HFF-Myc (cell line): ENCODE data around the gene TXNDC9.
"Not testable (repeated sequence)": the region's sequence is repeated elsewhere in the genome, so short reads cannot be mapped to it uniquely, and the experiment has no call there.

ENCODE experiments used
- DNase-seq: peaks from one replicate; pipeline ENCODE4 v3.0.0-alpha.2; 2011; ENCODE audit warnings: low read depth; ENCODE audit errors: extremely low read depth
- H3K4me3 ChIP-seq: replicated peaks from 2 replicates; pipeline ENCODE4 v1.5.1; 2011; ENCODE audit warnings: low read depth, mild to moderate bottlenecking, control low read depth, low read length
- TF ChIP-seq, protein P1 (sequence below): IDR thresholded peaks from 2 replicates; pipeline ENCODE4 v1.5.1; 2012; ENCODE audit warnings: mild to moderate bottlenecking, low read depth, low read length, control low read depth; ENCODE audit errors: missing control alignments

The TXNDC9 gene

DNA sequence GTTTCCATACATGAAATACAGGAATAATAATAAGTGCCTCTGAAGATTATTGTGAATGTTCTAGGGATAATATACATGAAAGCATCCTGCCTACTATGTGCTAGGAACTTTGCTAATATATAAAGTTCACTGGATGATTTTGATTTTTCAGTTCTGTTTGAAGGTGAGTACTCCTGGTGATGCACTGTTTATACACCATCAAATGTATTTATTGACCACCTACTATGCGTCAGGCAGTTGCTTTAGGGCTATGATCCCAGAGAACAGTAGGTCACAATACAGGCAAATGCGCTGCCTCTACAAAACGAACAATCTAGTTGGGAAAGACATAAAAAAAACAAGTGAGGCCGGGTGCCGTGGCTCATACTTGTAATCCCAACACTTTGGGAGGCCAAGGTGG is 10.7 kb downstream of the TXNDC9 start:
- TF ChIP-seq, protein P1, sequence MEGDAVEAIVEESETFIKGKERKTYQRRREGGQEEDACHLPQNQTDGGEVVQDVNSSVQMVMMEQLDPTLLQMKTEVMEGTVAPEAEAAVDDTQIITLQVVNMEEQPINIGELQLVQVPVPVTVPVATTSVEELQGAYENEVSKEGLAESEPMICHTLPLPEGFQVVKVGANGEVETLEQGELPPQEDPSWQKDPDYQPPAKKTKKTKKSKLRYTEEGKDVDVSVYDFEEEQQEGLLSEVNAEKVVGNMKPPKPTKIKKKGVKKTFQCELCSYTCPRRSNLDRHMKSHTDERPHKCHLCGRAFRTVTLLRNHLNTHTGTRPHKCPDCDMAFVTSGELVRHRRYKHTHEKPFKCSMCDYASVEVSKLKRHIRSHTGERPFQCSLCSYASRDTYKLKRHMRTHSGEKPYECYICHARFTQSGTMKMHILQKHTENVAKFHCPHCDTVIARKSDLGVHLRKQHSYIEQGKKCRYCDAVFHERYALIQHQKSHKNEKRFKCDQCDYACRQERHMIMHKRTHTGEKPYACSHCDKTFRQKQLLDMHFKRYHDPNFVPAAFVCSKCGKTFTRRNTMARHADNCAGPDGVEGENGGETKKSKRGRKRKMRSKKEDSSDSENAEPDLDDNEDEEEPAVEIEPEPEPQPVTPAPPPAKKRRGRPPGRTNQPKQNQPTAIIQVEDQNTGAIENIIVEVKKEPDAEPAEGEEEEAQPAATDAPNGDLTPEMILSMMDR = no peak
- H3K4me3 ChIP-seq = no peak overlapping the region

DNA sequence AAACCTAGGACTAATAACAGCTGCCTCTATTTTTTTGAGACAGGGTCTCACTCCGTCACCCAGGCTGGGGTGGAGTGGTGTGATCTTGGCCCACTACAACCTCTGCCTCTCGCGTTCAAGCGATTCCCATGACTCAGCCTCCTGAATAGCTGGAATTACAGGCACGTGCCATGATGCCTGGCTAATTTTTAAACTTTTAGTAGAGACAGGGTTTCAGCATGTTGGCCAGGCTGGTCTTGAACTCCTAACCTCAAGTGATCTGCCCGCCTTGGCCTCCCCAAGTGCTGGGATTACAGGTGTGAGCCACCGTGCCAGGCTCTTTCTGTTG is 18.3 kb downstream of the TXNDC9 start:
- H3K4me3 ChIP-seq, DNase-seq: not testable (repeated sequence)

More for the DNA sequence above, 10.7 kb downstream of the TXNDC9 start:
- DNase-seq = no peak

DNA sequence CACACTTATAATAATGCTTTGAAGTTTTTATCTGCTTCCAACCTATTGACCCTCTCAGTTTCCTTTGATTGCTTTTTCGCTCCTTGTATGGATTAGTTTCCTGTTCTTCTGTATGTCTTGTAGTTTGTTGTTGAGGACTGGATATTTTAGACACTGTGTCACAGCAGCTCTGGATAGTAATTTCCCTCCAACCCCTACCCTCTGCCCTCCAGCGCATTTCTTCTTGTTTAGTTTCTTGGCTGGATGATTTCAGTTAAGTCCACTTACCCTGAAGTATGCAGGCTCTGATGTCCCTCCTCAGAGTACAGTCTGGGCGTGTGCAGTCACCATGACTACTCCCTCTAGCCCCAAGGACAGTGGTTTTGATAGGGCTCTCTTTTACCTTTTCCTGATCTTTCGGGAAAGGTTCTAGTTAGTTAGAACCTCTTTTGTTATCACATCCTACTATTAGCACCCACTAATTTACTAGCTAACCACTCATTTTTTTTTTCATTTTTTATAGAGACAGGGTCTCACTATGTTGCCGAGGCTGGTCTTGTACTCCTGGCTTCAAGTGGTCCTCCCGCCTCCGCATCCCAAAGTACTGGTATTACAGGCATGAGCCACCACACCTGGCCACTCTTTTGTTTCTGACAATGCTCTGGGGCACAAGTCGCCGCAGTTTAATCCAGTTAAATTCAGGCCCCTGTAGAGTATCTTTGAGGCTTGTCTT is 18.8 kb downstream of the TXNDC9 start:
- TF ChIP-seq, protein P1 = no peak
- H3K4me3 ChIP-seq = no peak overlapping the region
- no peak for DNase-seq

DNA sequence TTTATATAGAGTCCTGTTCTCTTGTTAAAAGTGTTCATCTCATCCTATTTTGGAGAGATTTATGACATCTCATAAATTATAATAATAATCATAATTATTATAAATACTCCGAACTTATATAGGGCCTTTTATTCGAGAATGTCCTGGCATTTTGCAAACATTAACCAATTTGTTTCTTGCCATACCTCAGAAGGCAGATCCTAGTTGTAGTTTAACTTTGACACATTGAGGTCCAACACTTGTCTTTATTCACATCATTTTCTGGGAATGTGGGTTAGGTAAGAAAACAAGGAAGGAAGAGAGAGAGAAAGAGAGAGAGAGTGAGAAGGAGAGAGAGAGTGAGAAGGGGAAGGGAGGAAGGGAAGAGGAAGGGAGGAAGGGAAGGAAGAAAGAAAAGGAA is 35.0 kb downstream of the TXNDC9 start, which contains the start of gene LYG1:
Gene LYG1 (minus strand): TSS at position 101 of the 400 bp plus-strand sequence. CDS start 5,527 bp downstream, outside the sequence.
- not testable (repeated sequence) for DNase-seq, H3K4me3 ChIP-seq

DNA sequence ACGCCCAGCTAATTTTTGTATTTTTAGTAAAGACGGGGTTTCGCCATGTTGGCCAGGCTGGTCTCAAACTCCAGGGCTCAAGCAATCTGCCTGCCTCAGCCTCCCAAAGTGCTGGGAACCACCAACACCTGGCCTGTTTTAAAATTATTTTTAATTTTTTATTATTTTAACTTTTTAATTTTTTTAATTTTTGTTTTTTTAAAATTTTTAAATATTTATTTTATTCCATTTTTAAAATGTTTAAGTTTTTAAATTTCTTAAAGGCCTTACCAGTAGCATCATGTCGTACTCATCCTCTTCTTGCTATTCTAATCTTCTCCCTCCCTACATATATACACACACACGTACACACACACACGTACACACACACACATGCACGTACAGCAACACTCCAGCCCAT is 36.6 kb downstream of the TXNDC9 start:
- H3K4me3 ChIP-seq = no peak overlapping the region
- TF ChIP-seq, protein P1 = no peak
- no peak for DNase-seq

DNA sequence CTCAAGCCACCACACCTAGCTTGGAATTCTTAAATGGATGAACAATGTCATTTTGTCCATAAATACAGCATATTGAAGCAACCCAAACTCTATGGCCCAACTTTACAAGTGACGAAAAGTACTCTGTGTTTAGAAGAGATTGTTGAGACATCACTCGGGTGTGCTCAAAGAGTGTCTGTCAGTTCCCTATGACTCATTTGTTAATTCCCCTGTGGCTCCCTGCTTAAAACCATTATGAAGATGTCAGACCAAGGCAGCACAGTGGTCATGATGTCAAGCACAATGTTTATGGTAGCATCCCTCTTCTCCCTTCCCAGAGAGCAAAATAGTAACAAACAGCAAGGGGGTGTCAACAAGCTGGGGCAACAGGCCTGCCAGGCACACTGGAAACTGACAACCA is 38.1 kb downstream of the TXNDC9 start:
- TF ChIP-seq, protein P1 = no peak
- no peak for DNase-seq
- H3K4me3 ChIP-seq = no peak overlapping the region

DNA sequence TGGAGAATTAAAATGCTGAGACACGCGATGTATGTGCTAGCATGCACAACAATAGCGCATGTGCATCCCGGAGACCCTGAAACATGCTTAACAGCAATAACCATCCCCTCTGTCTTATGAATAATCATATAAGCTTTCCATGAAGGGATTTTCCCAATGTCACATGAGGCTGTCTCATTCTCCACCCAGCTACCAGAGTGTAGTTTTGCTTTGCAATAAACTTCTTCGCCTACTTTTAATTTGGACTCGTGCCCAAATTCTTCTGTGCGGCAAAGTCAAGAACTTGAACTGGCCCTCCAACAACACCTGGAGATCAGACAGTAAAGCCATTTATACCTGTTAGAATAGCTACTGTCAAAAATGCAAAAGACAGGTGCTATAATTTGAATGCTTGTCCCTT is 50.6 kb downstream of the TXNDC9 start:
- DNase-seq = no peak
- H3K4me3 ChIP-seq = no peak overlapping the region
- TF ChIP-seq, protein P1 = no peak
